ENCODE data around the gene NDUFV2.

Gene NDUFV2

GRCh38 chr18:9120796-9121195 lies 18.3 kb downstream of the NDUFV2 start:
- no peak for DNase-seq (ENCODE audit: low read depth)

- no peak for DNase-seq (ENCODE audit: low read depth)
Observed at GRCh38 chr18:9123520-9123919, 21.0 kb downstream of the NDUFV2 start.

- DNase-seq (ENCODE audit: low read depth) = no peak
Observed at GRCh38 chr18:9124824-9125223, 22.3 kb downstream of the NDUFV2 start.

GRCh38 chr18:9126337-9126736 lies 23.8 kb downstream of the NDUFV2 start:
- no peak for DNase-seq (ENCODE audit: low read depth)

GRCh38 chr18:9130195-9130594 lies 27.7 kb downstream of the NDUFV2 start:
- no peak for DNase-seq (ENCODE audit: low read depth)

GRCh38 chr18:9130806-9131205 lies 28.3 kb downstream of the NDUFV2 start:
- DNase-seq (ENCODE audit: low read depth) = no peak

GRCh38 chr18:9132628-9133027 lies 30.1 kb downstream of the NDUFV2 start:
- DNase-seq (ENCODE audit: low read depth) = no peak

GRCh38 chr18:9133225-9133624 lies 30.7 kb downstream of the NDUFV2 start:
- no peak for DNase-seq (ENCODE audit: low read depth)

- DNase-seq (ENCODE audit: low read depth) = no peak
Observed at GRCh38 chr18:9135081-9135911, 32.8 kb downstream of the NDUFV2 start.

- DNase-seq (ENCODE audit: low read depth) = no peak
Observed at GRCh38 chr18:9135912-9136314, 33.4 kb downstream of the NDUFV2 start.

- peak; percentile 97 for DNase-seq (ENCODE audit: low read depth)
Observed at GRCh38 chr18:9136315-9137155, 34.0 kb downstream of the NDUFV2 start, which contains the start of gene ANKRD12. Gene ANKRD12 (plus strand): TSS chr18:9136781. CDS start chr18:9182433, 45,652 bp downstream.

GRCh38 chr18:9137168-9138066 lies 34.9 kb downstream of the NDUFV2 start:
- DNase-seq (ENCODE audit: low read depth) = peak; percentile 56

- DNase-seq (ENCODE audit: low read depth) = no peak
Observed at GRCh38 chr18:9139400-9140039, 37.0 kb downstream of the NDUFV2 start.

- DNase-seq (ENCODE audit: low read depth) = no peak
Observed at GRCh38 chr18:9140381-9140780, 37.9 kb downstream of the NDUFV2 start.

- no peak for DNase-seq (ENCODE audit: low read depth)
Observed at GRCh38 chr18:9140984-9141383, 38.5 kb downstream of the NDUFV2 start.

GRCh38 chr18:9146224-9146623 lies 43.7 kb downstream of the NDUFV2 start:
- DNase-seq (ENCODE audit: low read depth) = no peak

- no peak for DNase-seq (ENCODE audit: low read depth)
Observed at GRCh38 chr18:9147440-9148202, 45.1 kb downstream of the NDUFV2 start.

GRCh38 chr18:9148203-9148552 lies 45.7 kb downstream of the NDUFV2 start:
- DNase-seq (ENCODE audit: low read depth) = no peak

GRCh38 chr18:9150121-9150520 lies 47.6 kb downstream of the NDUFV2 start:
- no peak for DNase-seq (ENCODE audit: low read depth)

- no peak for DNase-seq (ENCODE audit: low read depth)
Observed at GRCh38 chr18:9153256-9153655, 50.8 kb downstream of the NDUFV2 start.

Data from activated T-cell treated with anti-CD3 and anti-CD28 coated beads for 24 hours (primary cell).